ENCODE data around the gene GABRE.
"Not testable (repeated sequence)": the region's sequence is repeated elsewhere in the genome, so short reads cannot be mapped to it uniquely, and the experiment has no call there.

Gene GABRE

GRCh38 chrX:151921866-151922265, 52.6 kb downstream of the GABRE start:
- no peak for TF ChIP-seq CTCF (IDR thresholded peaks at IDR 0.05; ENCODE audit: low read depth, low read length, missing control alignments)
- in situ Hi-C loops (cut with HindIII; ENCODE audit: low sequenced_read_pairs) = no loop called here

GRCh38 chrX:151921292-151921691, 53.2 kb downstream of the GABRE start:
- in situ Hi-C loops (cut with HindIII; ENCODE audit: low sequenced_read_pairs) = no loop called here
- no peak for DNase-seq (ENCODE audit: low read depth)
- H3K4me3 ChIP-seq (ENCODE audit: low read depth, low read length) = no peak overlapping the region
- no peak for TF ChIP-seq CTCF (IDR thresholded peaks at IDR 0.05; ENCODE audit: low read depth, low read length, missing control alignments)

More at GRCh38 chrX:151921866-151922265, 52.6 kb downstream of the GABRE start:
- no peak for DNase-seq (ENCODE audit: low read depth)
- H3K4me3 ChIP-seq (ENCODE audit: low read depth, low read length) = no peak overlapping the region

- no peak for DNase-seq (ENCODE audit: low read depth)
- no peak overlapping the region for H3K4me3 ChIP-seq (ENCODE audit: low read depth, low read length)
- TF ChIP-seq CTCF (IDR thresholded peaks at IDR 0.05; ENCODE audit: low read depth, low read length, missing control alignments) = no peak
- in situ Hi-C loops (cut with HindIII; ENCODE audit: low sequenced_read_pairs) = no loop called here
These were observed 53.9 kb downstream of the GABRE start for GRCh38 chrX:151920530-151920929.

- no peak overlapping the region for H3K4me3 ChIP-seq (ENCODE audit: low read depth, low read length)
- TF ChIP-seq CTCF (IDR thresholded peaks at IDR 0.05; ENCODE audit: low read depth, low read length, missing control alignments) = no peak
- in situ Hi-C loops (cut with HindIII; ENCODE audit: low sequenced_read_pairs) = no loop called here
These were observed 54.4 kb downstream of the GABRE start for GRCh38 chrX:151920101-151920500.

DNA sequence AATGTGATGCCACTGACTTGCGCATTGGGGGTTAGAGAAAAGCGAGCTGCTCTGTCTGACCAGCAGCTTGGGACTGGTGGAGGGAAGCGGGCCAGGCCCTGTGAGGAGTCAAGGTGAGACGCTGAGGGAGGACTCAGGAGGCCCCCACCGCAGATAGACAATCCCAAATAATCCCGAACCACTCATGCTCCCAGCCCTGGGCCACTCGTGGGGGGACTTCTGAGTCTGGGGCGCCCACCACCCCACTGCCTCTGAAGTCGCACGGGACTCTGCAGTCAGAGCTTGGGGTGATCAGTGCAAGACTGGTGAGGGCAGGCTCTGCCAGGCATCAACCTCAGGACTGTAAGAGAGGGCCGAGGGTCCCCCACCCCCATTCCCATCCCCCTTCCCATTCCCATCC, 54.9 kb downstream of the GABRE start:
- no peak overlapping the region for H3K4me3 ChIP-seq (ENCODE audit: low read depth, low read length)
- TF ChIP-seq CTCF (IDR thresholded peaks at IDR 0.05; ENCODE audit: low read depth, low read length, missing control alignments) = no peak
- DNase-seq (ENCODE audit: low read depth) = no peak
- in situ Hi-C loops (cut with HindIII; ENCODE audit: low sequenced_read_pairs) = no loop called here

More at GRCh38 chrX:151920101-151920500, 54.4 kb downstream of the GABRE start:
- DNase-seq (ENCODE audit: low read depth) = no peak

DNA sequence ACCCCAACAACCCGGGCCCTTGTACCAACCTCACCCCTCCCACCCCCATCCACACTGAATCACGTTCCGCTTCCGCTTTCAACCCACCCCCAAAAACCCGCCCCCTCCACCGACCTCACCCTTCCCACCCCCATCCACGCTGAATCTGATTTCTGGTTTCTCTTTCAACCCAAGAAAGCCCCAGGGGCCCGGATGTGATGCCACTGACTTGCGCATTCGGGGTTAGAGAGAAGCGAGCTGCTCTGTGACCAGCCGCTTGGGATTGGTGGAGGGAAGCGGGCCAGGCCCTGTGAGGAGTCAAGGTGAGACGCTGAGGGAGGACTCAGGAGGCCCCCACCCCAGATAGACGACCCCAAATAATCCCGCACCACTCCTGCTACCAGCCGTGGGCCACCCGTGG, 55.7 kb downstream of the GABRE start:
- in situ Hi-C loops (cut with HindIII; ENCODE audit: low sequenced_read_pairs); DNase-seq (ENCODE audit: low read depth); H3K4me3 ChIP-seq (ENCODE audit: low read depth, low read length): not testable (repeated sequence)

- no peak within 1 kb of the TSS for H3K4me3 ChIP-seq (ENCODE audit: low read depth, low read length)
- in situ Hi-C loops (cut with HindIII; ENCODE audit: low sequenced_read_pairs) = no loop called here
- no peak for TF ChIP-seq CTCF (IDR thresholded peaks at IDR 0.05; ENCODE audit: low read depth, low read length, missing control alignments)
- no peak for DNase-seq (ENCODE audit: low read depth)
These were observed 61.7 kb downstream of the GABRE start, which contains the start of gene MAGEA4 for GRCh38 chrX:151912780-151913179. Gene MAGEA4 (plus strand): TSS chrX:151912889. CDS start chrX:151923665, 10,776 bp downstream.
